Measurements from ENCODE around the gene PSMD2.

DNA sequence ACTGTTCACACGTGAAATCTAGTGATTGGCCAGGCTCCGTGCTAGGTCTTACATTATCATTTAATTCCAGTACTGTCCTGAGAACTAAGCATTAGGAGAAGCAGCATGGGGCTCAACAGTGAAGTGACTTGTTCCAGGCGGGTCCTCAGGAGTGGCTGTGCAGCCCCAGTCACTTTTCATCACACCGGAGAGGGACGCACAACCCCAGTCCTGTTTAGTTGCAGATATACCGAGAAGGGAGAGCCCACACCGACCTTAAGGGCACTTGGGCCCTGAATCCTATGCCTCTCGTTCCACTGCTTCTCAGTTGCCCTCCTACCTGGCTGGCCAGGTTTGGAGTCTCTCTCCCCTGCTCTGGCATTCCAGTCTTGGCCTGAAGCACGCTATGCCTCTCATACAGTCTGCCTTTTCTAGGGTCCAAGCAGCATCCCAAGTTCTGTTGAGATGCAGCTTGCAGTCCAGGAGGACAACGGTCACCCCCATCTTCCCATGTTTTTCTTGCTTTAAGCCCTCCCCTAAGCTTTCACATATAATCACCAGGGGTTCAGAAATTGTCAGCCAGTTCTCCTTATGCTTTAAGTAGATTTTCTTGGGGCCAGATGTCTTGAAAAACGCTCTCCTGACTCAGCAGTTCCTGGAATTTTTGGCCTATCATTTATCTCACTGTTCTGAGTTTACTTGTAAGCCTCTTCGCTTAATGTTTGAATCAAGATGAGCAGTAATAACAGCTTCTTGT is 48.4 kb downstream of the PSMD2 start:
- TF ChIP-seq, protein P1, sequence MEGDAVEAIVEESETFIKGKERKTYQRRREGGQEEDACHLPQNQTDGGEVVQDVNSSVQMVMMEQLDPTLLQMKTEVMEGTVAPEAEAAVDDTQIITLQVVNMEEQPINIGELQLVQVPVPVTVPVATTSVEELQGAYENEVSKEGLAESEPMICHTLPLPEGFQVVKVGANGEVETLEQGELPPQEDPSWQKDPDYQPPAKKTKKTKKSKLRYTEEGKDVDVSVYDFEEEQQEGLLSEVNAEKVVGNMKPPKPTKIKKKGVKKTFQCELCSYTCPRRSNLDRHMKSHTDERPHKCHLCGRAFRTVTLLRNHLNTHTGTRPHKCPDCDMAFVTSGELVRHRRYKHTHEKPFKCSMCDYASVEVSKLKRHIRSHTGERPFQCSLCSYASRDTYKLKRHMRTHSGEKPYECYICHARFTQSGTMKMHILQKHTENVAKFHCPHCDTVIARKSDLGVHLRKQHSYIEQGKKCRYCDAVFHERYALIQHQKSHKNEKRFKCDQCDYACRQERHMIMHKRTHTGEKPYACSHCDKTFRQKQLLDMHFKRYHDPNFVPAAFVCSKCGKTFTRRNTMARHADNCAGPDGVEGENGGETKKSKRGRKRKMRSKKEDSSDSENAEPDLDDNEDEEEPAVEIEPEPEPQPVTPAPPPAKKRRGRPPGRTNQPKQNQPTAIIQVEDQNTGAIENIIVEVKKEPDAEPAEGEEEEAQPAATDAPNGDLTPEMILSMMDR (conservative IDR thresholded peaks at IDR 0.05) = no peak
- TF ChIP-seq ZFX (IDR thresholded peaks at IDR 0.05) = no peak

All from C4-2B (cell line).